Neural progenitor cell (in vitro differentiated cells): ENCODE results near the gene FBXL17.

Experiments used
- CTCF ChIP-seq: fragments of 200-600 bp; sonication (generic); IDR thresholded peaks from 2 replicates; pipeline ENCODE4 v1.5.1; 2017; ENCODE audit warnings: antibody characterized with exemption, mild to moderate bottlenecking
- EZH2phosphoT487 ChIP-seq: fragments of 200-600 bp; sonication (generic); IDR thresholded peaks from 2 replicates; pipeline ENCODE4 v1.6.1; 2017; ENCODE audit warnings: antibody characterized with exemption

DNA sequence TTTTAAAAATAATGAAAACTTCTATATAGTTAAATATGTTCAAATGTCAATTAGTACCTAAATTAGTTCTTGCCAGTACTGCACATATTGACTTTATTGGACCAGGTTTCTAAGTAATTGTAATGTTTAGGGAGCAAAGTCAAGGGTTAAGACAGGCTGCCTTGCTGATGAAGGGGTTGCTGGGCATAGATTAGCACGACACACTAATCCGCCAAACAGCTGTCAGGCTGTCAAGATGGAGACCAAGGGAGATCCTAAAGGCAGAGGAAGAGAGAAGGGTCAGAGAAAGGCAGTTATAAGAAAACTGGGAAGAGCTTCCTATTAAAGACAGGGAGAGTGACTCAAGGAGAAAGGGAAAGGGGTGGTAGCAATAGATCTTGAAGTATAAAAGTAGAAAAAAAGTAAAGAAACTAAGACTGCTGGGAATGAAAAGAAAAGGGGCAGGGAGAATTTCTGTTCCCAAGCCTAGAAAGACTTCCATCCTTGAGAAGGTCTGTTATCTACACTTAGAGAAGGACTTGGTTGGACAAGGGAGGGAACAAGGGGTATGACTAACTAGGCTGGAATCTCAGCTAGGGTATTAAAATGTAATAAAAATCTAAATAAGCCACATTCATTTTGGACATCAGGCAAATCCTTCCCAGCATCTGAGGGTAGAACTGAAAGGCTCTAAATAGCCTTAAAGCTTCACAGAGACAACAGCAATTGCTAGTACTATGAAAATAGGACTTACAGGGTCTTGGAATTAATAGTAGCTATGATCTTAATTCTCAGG lies 188.7 kb downstream of the FBXL17 start:
- no peak for TF ChIP-seq CTCF
- no peak for TF ChIP-seq EZH2phosphoT487
